ENCODE data around the gene SBSN.

The SBSN gene

GRCh38 chr19:35528218-35529038 is at the start of gene SBSN:
Gene SBSN, minus strand, starts transcription at chr19:35528311. Its CDS starts 30 bp downstream, at chr19:35528281.
- DNase-seq = no peak

GRCh38 chr19:35571406-35571965 is 43.4 kb upstream of the SBSN start:
- DNase-seq = no peak

DNA sequence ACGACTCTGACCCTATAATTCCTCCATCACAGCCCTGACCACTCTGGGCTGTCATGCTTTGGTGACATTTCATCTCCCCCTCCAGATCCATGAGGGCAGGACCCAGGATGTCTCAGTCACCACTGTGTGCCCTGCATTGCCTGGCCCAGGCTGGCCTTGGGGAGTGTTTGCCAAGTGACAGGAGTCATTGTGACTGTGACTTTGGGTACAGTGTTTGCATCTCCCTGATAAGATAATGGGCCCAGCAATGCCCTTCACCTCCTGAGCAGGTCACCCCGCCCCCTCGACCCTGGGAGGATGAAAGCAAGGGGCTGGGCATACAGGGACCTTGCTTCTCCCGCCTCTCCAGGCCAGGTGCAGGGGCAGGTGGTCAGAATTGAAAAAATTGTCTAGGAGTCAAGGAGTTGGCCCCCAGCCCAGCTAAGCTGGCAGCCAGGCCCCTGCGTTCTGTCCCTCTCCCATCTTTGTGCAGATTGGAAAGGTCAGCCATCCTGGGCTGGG is 41.2 kb upstream of the SBSN start:
- DNase-seq = no peak

DNA sequence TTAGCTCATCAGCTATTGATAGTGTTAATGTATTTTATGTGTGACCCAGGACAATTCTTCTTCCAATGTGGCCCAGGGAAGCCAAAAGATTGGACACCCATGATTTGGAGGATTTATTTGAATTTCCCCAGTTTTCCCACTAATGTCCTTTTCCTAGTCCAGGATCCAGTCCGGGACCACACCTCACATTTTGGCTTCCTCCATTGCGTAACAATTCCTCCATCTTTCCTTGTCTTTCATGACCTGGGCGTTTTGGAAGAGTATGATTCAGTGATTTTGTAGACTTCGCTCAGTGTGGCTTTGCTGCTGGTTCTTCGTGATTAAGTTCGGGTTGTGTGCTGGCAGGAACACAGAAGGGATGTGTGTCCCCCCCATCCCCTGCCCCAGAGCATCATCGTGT is 38.6 kb upstream of the SBSN start:
- DNase-seq = no peak

GRCh38 chr19:35565016-35565856 is 37.1 kb upstream of the SBSN start:
- DNase-seq = no peak

DNA sequence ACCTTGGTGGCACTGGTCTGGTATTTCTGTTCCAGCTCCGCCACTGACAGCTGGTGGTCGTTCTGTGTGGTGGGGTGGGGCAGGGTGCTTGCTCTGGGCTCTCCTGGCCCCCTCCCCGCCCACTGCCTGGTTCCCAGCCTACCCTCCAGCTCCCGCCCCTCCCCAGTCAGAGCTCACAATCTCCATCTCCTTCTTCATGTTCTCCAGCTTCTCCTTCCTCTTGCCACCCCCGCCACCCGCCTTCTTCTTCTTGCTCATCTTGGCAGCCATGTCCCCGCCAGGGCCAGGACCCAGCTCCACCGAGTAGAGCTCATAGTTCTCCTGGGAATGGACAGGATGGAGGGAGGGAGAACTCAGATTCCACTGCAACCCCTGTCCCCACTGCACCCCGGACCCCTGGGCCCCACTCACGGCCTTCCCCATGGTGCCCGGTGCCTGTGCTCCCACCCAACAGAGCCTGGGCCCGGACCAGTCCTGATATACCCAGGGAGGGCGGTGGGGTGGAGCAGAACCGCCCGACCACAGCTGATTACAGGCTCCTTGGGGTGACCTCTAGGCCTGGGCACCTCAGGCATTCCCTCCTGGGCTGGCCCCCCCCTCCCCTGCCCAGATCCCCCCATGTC is 35.2 kb upstream of the SBSN start, which contains the start of gene ATP4A:
TSS of gene ATP4A (minus strand) at position 452 of the 623 bp plus-strand sequence. CDS start at position 423, 29 bp downstream.
- no peak for DNase-seq

- DNase-seq = no peak
Measured at GRCh38 chr19:35562776-35563175, 34.7 kb upstream of the SBSN start.

GRCh38 chr19:35562336-35562735 is 34.2 kb upstream of the SBSN start:
- no peak for DNase-seq

DNA sequence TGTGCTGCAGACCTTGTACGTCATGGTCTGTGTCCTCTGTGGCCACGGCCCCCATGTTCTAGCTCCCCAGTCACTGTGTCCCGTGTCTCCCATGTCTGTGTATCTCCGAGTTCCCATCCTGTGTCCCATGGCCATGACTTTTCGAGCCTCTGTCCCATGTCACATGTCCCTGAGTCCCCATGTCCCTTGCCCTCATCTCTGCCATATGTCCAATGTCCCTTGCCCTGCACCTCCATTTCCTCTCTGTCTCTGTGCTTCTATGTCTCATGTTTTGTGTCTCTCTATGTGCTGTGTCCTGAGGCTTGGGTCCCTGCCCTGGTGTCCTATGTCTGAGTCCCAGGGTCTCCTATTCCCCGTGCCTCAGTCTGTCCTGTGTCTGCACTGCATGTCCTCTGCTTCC is 33.3 kb upstream of the SBSN start:
- no peak for DNase-seq

DNA sequence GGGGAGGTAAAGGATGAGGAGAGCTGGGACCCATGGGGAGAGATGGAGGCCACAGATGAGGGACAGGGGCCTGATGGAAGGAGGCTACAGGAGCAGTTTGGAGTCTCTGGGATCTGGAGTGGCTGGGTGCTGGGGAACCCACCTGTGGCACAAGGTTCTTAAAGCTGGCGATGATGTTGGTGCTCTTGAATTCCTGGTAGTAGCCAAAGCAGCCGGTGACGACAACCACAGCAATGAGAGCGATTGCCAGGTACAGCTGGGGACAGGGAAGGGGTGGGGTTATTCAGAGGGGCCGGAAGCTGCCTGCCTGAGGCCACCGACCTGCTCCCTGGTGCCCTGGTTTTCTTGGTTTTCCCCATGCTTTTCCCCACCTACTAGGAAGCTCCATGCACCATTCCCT is 32.6 kb upstream of the SBSN start:
- DNase-seq = no peak

DNA sequence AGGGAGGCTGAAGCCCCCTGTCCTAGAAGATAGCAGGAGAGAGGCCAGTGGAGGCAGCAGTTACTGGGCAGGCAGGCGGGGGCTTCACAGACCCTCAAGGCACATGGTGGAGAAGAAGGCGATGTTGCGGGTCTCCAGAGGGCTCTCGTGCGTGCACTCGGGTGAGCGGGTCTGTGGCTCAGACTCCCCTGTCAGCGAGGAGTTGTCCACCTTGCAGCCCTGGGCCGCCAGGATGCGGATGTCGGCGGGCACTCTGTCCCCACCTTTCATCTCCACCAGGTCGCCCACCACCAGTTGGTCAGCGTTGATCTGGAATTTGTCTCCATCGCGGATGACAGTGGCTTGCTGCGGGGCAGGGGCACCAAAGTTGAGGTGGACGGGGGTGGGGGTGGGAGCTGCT is 32.2 kb upstream of the SBSN start:
- DNase-seq = no peak

DNA sequence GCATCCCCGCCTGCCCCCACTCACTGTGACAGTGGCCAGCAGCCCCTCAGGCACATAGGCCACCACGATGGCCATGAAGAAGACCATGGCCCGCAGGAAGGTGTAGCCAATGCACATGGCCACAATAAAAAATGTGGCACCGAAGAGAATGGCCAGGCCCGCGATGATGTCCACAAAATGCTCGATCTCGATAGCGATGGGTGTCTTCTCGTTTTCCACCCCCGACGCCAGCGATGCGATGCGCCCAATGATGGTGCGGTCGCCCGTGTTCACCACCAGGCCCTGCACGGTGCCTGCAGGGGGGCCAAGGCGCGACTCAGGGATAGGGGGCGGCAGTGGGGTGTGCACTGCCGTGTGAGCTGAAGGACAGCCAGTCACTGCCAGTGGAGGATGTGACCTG is 31.7 kb upstream of the SBSN start:
- no peak for DNase-seq

GRCh38 chr19:35559281-35559659 is 31.2 kb upstream of the SBSN start:
- no peak for DNase-seq

DNA sequence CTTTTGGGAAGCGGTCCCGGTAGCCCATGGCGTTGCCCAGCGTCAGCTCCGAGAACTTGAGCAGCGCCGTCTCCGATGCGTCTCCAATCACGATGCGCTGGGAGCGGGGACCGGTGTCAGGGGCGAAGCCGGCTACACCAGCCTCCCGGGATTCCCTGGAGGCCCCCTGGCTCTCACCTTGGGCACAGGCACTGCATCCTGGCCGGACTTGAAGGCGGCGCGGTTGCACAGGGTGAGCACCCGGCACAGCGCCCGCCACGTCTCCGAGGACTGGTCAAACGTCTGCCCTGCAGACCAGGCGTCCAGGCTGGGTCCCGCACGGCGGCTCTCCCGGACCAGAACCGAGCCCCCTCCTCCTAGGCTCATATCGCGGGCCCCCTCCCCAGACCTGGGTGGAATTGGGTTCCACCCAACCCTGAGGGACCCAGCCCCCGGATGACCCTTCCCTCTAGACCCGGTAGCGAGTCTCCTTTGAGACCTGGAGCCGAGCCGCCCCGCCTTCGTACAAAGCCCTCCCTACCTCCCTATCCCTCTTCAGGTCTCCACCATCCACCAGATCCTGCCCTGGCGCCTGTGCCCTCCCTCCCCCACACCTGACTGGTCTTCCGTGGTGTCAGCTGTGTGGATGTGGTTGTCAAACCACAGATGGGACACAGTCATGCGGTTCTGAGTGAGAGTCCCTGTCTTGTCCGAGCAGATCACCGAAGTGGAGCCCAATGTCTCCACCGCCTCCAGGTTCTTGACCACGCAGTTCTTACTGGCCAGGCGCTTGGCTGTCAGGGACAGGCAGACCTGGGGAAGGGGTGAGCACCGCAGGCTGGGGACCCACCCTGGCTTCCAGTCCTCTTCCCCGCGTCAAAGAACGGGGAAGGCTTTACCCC is 30.5 kb upstream of the SBSN start:
- no peak for DNase-seq

GRCh38 chr19:35557539-35558399 is 29.7 kb upstream of the SBSN start:
- DNase-seq = peak; percentile 69

DNA sequence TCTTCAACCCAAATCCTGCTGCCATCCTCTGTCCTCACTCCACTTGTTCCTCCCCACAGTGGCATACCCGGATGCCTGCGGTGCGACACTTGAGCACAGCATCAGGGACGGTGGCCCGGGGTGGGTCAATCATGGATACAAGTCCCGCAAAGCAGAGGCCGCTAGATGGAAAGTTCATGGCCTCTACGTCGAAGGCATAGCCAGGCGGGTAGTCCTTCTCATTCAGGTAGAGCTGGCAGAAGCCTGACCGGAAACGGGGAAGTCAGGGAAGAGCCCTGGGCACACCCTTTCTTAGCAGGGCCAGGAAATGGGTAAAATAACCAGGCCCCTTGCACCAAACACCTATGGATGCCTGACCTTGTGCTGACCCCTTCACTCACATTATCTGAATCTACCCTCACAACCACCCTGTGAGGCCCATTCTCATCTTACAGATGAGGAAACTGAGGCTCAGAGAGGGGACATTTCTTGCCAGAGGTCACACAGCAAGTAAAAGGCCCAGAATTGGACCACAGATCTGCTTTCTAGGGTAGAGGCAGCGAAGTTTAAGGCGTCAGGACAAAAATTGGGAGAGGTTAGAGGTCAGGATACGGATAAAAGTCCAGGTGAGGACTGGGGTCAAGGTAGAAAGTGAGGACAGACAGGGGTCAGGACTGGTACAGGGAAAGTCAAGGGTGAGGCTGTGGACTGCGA is 28.9 kb upstream of the SBSN start:
- DNase-seq = no peak

DNA sequence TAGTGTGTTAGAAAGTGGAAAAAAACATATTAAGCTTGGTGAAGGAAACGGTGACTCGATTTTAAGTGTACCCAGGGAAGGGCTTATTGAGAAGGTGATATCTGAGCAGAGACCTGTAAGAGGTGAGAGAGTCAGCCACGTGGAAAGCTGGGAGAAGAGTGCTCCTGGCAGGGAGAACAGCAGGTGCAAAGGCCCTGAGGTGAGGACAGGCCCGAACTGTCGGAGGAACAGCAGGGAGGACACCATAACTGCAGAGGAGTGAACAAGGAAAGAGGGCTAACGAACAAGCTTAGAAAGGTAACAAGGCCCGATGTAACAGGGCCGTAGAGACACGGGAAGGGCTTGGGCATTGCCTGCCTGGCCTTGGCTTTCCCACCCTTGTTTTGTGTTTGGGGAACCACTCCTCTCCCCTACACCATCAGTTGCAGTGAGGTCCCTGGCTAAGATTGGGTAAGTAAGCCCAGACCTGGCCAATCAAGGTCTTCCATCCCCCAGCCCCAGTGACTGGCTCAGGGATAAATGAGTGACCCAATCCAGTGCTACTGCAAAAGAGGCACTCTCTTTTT is 28.0 kb upstream of the SBSN start:
- DNase-seq = no peak

- DNase-seq = no peak
Measured at GRCh38 chr19:35555301-35556005, 27.3 kb upstream of the SBSN start.

DNA sequence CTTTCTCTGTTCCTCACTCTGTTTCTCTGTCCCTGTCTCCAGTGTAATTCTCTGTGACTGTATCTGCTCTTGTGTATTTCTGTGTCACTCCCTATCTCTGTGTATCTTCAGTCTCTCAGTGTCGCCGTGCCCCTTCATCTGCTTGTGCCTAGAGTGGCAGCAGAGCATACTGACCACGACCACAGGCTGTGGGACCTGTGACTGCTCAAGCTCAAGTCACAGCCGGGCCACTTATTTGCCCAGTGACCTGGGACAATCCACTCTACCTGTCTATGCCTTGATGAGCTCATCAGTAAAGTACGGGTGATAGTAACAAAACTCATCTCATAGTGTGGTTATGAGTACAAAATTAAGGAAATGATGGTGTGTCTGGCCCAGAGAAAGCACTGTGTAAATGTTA is 26.0 kb upstream of the SBSN start:
- no peak for DNase-seq

Measured in NCI-H1436 (cell line).